ENCODE results near the gene MCFD2.

GRCh38 chr2:46924608-46925007 lies 9.0 kb upstream of the MCFD2 start:
- TF ChIP-seq CTCF (IDR thresholded peaks at IDR 0.05) (no peak), POLR2A (IDR thresholded peaks at IDR 0.05) (no peak)

All from body of pancreas (tissue), 4 donors.